SK-N-SH treated with all-trans-retinoic acid at 6 μM for 48 hours (cell line): ENCODE data around the gene MSRB3.
A peak's percentile ranks its signal among the peaks of the same experiment; 100 is the strongest.

ENCODE experiments used
- ATAC-seq: fragments of 200-7000 bp; cut with Tn5 transposase; 3 replicates; pipeline ENCODE4 v1.9.1; 2020; ENCODE audit warnings: mild to moderate bottlenecking, moderate library complexity
- CREB5 ChIP-seq: fragments of 250-450 bp; sonication (Bioruptor Pico); IDR thresholded peaks from 2 replicates; pipeline ENCODE4 v1.5.1; 2020; ENCODE audit warnings: low read depth, mild to moderate bottlenecking, moderate library complexity
- CSDC2 ChIP-seq: fragments of 250-450 bp; sonication (Bioruptor Pico); IDR thresholded peaks from 2 replicates; pipeline ENCODE4 v1.5.0; 2020; ENCODE audit warnings: mild to moderate bottlenecking, moderate library complexity
- CSRNP3 ChIP-seq: fragments of 250-450 bp; sonication (Bioruptor Pico); IDR thresholded peaks from 2 replicates; pipeline ENCODE4 v1.5.1; 2021; ENCODE audit warnings: mild to moderate bottlenecking, moderate library complexity
- GLIS3 ChIP-seq: fragments of 250-450 bp; sonication (Bioruptor Pico); IDR thresholded peaks from 2 replicates; pipeline ENCODE4 v1.5.0; 2020; ENCODE audit warnings: mild to moderate bottlenecking, moderate library complexity
- PATZ1 ChIP-seq: fragments of 250-450 bp; sonication (Bioruptor Pico); IDR thresholded peaks from 2 replicates; pipeline ENCODE4 v1.8.0; 2020; ENCODE audit warnings: mild to moderate bottlenecking, moderate library complexity, borderline replicate concordance
- PPARA ChIP-seq: fragments of 250-450 bp; sonication (Bioruptor Pico); IDR thresholded peaks from 2 replicates; pipeline ENCODE4 v1.5.0; 2020; ENCODE audit warnings: mild to moderate bottlenecking, borderline replicate concordance
- RARB ChIP-seq: fragments of 250-450 bp; sonication (Bioruptor Pico); IDR thresholded peaks from 2 replicates; pipeline ENCODE4 v1.8.0; 2021; ENCODE audit warnings: mild to moderate bottlenecking, moderate library complexity
- TOX ChIP-seq: fragments of 250-450 bp; sonication (Bioruptor Pico); IDR thresholded peaks from 2 replicates; pipeline ENCODE4 v1.8.0; 2021; ENCODE audit warnings: mild to moderate bottlenecking, moderate library complexity, borderline replicate concordance
- TSHZ2 ChIP-seq: fragments of 250-450 bp; sonication (Bioruptor Pico); IDR thresholded peaks from 2 replicates; pipeline ENCODE4 v1.5.0; 2020; ENCODE audit warnings: mild to moderate bottlenecking, moderate library complexity
- ZFP3 ChIP-seq: fragments of 250-450 bp; sonication (Bioruptor Pico); IDR thresholded peaks from 2 replicates; pipeline ENCODE4 v1.5.0; 2020; ENCODE audit warnings: mild to moderate bottlenecking, moderate library complexity
- ZNF565 ChIP-seq: fragments of 450-650 bp; formaldehyde crosslinking; conservative IDR thresholded peaks from 2 replicates; pipeline ENCODE4 v1.5.0; 2020; ENCODE audit warnings: low read depth, mild to moderate bottlenecking, moderate library complexity
- ZNF8 ChIP-seq: fragments of 450-650 bp; formaldehyde crosslinking; IDR thresholded peaks from 2 replicates; pipeline ENCODE4 v1.5.0; 2020; ENCODE audit warnings: mild to moderate bottlenecking, moderate library complexity

MSRB3 gene

GRCh38 chr12:65465766-65466547 is 187.5 kb downstream of the MSRB3 start (continued):
- TF ChIP-seq CREB5, result no peak
- no peak for TF ChIP-seq CSRNP3 (CRISPR knock-in tag)
- TF ChIP-seq, all 23 proteins: peak for 0

GRCh38 chr12:65466911-65467310 is 188.4 kb downstream of the MSRB3 start:
- TF ChIP-seq CSDC2 (CRISPR knock-in tag) (no peak), ZNF8 (CRISPR knock-in tag) (no peak), RARB (no peak), TSHZ2 (CRISPR knock-in tag) (no peak), ZFP3 (CRISPR knock-in tag) (no peak), TOX (no peak), PPARA (CRISPR knock-in tag) (no peak), GLIS3 (CRISPR knock-in tag) (no peak), ZNF565 (CRISPR knock-in tag) (no peak)
- ATAC-seq, result no peak

GRCh38 chr12:65470256-65470655 is 191.8 kb downstream of the MSRB3 start:
- ATAC-seq, result peak; percentile 7; the same call in 1 of the 3 replicates

GRCh38 chr12:65472079-65472478 is 193.6 kb downstream of the MSRB3 start:
- ATAC-seq, result no peak
- TF ChIP-seq PATZ1 (CRISPR knock-in tag), result no peak
- no peak for TF ChIP-seq TOX
- no peak for TF ChIP-seq PPARA (CRISPR knock-in tag)
- TF ChIP-seq ZNF565 (CRISPR knock-in tag), result no peak
- TF ChIP-seq CSDC2 (CRISPR knock-in tag), result no peak
- TF ChIP-seq ZNF8 (CRISPR knock-in tag), result no peak
- no peak for TF ChIP-seq TSHZ2 (CRISPR knock-in tag)
- no peak for TF ChIP-seq ZFP3 (CRISPR knock-in tag)
- TF ChIP-seq CREB5, result no peak

More at GRCh38 chr12:65470256-65470655, 191.8 kb downstream of the MSRB3 start:
- TF ChIP-seq TSHZ2 (CRISPR knock-in tag) (no peak), CSDC2 (CRISPR knock-in tag) (no peak)
- TF ChIP-seq, all 23 proteins: peak for 0
